ENCODE results near the gene ADAMTS8.

DNA sequence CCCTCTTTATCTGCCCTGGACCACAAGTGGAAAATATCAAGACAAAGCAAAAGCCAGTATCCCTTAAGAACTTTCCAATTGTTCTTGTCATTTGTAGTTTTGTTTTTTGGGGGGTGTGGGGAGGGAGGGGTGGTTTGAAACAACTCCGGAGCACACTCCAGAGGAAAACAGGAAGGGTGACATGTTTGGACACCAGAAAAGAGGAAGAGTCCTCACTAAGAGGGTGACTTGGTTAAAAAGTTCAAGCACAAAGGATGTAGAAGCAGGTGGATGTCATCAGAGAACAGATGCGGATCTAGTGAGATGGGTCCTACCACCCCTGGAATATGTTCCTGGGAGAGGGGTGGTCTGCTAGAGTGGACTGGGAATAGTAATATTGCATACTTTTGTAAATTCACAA, 25.8 kb downstream of the ADAMTS8 start:
- TF ChIP-seq, protein P1, sequence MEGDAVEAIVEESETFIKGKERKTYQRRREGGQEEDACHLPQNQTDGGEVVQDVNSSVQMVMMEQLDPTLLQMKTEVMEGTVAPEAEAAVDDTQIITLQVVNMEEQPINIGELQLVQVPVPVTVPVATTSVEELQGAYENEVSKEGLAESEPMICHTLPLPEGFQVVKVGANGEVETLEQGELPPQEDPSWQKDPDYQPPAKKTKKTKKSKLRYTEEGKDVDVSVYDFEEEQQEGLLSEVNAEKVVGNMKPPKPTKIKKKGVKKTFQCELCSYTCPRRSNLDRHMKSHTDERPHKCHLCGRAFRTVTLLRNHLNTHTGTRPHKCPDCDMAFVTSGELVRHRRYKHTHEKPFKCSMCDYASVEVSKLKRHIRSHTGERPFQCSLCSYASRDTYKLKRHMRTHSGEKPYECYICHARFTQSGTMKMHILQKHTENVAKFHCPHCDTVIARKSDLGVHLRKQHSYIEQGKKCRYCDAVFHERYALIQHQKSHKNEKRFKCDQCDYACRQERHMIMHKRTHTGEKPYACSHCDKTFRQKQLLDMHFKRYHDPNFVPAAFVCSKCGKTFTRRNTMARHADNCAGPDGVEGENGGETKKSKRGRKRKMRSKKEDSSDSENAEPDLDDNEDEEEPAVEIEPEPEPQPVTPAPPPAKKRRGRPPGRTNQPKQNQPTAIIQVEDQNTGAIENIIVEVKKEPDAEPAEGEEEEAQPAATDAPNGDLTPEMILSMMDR (IDR thresholded peaks at IDR 0.05), result no peak
- TF ChIP-seq POLR2A (IDR thresholded peaks at IDR 0.05), result no peak
